Lower lobe of right lung (tissue), 2 donors: Measurements from ENCODE around the gene DPP7. TPM values are rescaled to one million over a fixed set of nuclear protein-coding genes. Genes with fewer than 3 reads are reported as not detected.

Experiments
- ATAC-seq, 2 donors: fragments of 200-7000 bp; cut with Tn5 transposase; one replicate each; pipeline ENCODE4 v1.9.1; 2020 to 2022; ENCODE audit warnings: mild to moderate bottlenecking in 2 of 2, moderate library complexity in 2 of 2
- DNase-seq: peaks from one replicate; pipeline ENCODE4 v3.0.0-alpha.2; 2020
- H3K27ac ChIP-seq: fragments of 200-600 bp; one replicate; pipeline ENCODE4 v1.8.0; 2022
- H3K27me3 ChIP-seq: fragments of 200-600 bp; one replicate; pipeline ENCODE4 v1.8.0; 2022; ENCODE audit warnings: low read depth
- H3K36me3 ChIP-seq: fragments of 200-600 bp; one replicate; pipeline ENCODE4 v1.8.0; 2022; ENCODE audit warnings: mild to moderate bottlenecking
- H3K4me1 ChIP-seq: fragments of 200-600 bp; one replicate; pipeline ENCODE4 v1.8.0; 2022
- H3K4me3 ChIP-seq: fragments of 200-600 bp; one replicate; pipeline ENCODE4 v1.8.0; 2022; ENCODE audit warnings: mild to moderate bottlenecking
- H3K9me3 ChIP-seq: fragments of 200-600 bp; one replicate; pipeline ENCODE4 v1.8.0; 2022
- CTCF ChIP-seq: fragments of 200-600 bp; IDR thresholded peaks from one replicate; pipeline ENCODE4 v1.8.0; 2022; ENCODE audit warnings: antibody characterized with exemption, mild to moderate bottlenecking
- intact Hi-C: fragments of 100-400 bp; cut with DNase I; formaldehyde crosslinking; loops from one replicate; pipeline ENCODE4 v1.11.0; 2022
- total RNA-seq: library from RNA; stranded (reverse); fragmentation: NEBNext Ultra II Directional; extraction: Animal tissue kit (Norgen Biotek cat#: 25700); gene quantifications from one replicate; pipeline ENCODE4 v1.2.1, GENCODE V29; 2021
- donor health status: DM: no; HTN: yes; CAD: no; lungs with severe emphysema.

Gene DPP7
- total RNA-seq, 1 donor from 2014 or later: 190 TPM

GRCh38 chr9:137087409-137087925, 27.1 kb downstream of the DPP7 start:
- DNase-seq: no peak
- Histone ChIP-seq H3K9me3 (no peaks in the 10 kb centered on the region), H3K4me1 (peaks cover 24% of the 10 kb centered on the region), H3K27ac (peak overlapping the region; percentile 94), H3K27me3 (no peaks in the 10 kb centered on the region), H3K4me3 (peak overlapping the region; percentile 77), H3K36me3 (peaks cover 33% of the 10 kb centered on the region)
- ATAC-seq: no peak
- no peak for TF ChIP-seq CTCF
- intact Hi-C loops: no loop called here

GRCh38 chr9:137086531-137087408, 27.8 kb downstream of the DPP7 start, which contains the start of gene MAN1B1:
MAN1B1 (plus strand) TSS chr9:137086985; CDS start chr9:137087000, 15 bp downstream.
- peak; percentile 100 for DNase-seq
- Histone ChIP-seq H3K27ac (peak within 1 kb of the TSS; percentile 94), H3K27me3 (no peaks in the 10 kb centered on the region), H3K9me3 (no peaks in the 10 kb centered on the region), H3K4me3 (peak within 1 kb of the TSS; percentile 77), H3K4me1 (peaks cover 24% of the 10 kb centered on the region), H3K36me3 (peaks cover 33% of the 10 kb centered on the region)
- no peak for TF ChIP-seq CTCF
- ATAC-seq: peak; percentile 95 to 96
- intact Hi-C loops: no loop called here

- DNase-seq (peak; percentile 71), ATAC-seq (peak; percentile 18 to 51)
- no peak for TF ChIP-seq CTCF
- H3K27ac ChIP-seq: peak overlapping the region; percentile 94
- H3K4me1 ChIP-seq: peaks cover 24% of the 10 kb centered on the region
- no peaks in the 10 kb centered on the region for H3K9me3 ChIP-seq
- H3K36me3 ChIP-seq: peaks cover 36% of the 10 kb centered on the region
- no peaks in the 10 kb centered on the region for H3K27me3 ChIP-seq
- H3K4me3 ChIP-seq: peak overlapping the region; percentile 77
- intact Hi-C loops: no loop called here
These were observed 28.5 kb downstream of the DPP7 start for GRCh38 chr9:137085920-137086530.

- H3K9me3 ChIP-seq: no peaks in the 10 kb centered on the region
- intact Hi-C loops: no loop called here
- H3K4me3 ChIP-seq: no peak overlapping the region
- TF ChIP-seq CTCF: no peak
- no peak for ATAC-seq
- DNase-seq: no peak
- H3K27ac ChIP-seq: no peak overlapping the region
- no peaks in the 10 kb centered on the region for H3K27me3 ChIP-seq
- H3K4me1 ChIP-seq: peaks cover 24% of the 10 kb centered on the region
- H3K36me3 ChIP-seq: peaks cover 43% of the 10 kb centered on the region
These were observed 30.0 kb downstream of the DPP7 start for GRCh38 chr9:137084526-137084925.

- no peak for TF ChIP-seq CTCF
- H3K4me3 ChIP-seq: no peak overlapping the region
- intact Hi-C loops: no loop called here
- H3K27ac ChIP-seq: no peak overlapping the region
- ATAC-seq (no peak), DNase-seq (no peak)
- no peaks in the 10 kb centered on the region for H3K9me3 ChIP-seq
- peaks cover 28% of the 10 kb centered on the region for H3K4me1 ChIP-seq
- H3K36me3 ChIP-seq: peaks cover 53% of the 10 kb centered on the region
- no peaks in the 10 kb centered on the region for H3K27me3 ChIP-seq
These were observed 31.0 kb downstream of the DPP7 start for GRCh38 chr9:137083394-137084004.
